ENCODE data around the gene EFNA4. TPM values are rescaled to one million over a fixed set of nuclear protein-coding genes. Genes with fewer than 3 reads are reported as not detected.

The EFNA4 gene
- total RNA-seq, 1 experiment from 2014 or later: 11.8 TPM

DNA sequence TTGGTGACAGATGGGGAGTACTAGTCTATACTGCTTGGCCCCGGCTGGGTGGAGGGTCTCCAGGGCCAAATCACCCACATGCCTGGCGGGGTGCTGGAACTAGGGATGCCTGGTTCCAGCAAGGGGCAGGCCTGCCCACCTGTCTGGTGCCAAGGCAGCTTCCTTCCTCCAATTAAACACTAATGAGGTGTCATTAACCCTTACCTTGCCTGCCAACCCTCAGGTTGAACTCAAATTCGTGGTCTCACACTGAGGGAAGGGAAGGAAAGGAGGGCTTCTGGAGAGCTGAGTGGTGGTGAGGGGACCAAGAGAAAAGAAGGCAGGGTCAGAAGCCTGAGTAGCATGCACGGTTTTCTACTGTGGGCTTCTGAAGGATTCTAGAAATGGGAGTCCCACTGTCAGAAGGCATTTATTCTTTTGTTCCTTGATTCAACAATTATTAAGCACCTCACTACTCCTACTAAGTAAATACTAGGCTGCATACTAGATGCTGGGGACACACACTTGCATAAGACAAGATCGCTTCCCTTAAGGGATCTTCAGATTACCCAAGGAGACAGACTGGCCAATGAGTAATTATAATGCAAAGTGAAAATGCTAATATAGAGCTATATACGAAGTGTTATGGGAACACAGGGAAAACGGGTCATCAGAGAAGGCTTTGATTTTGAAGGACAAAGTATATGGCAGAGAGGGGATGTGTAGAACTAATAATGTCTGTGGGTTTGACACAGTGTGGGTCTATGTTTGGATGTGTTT, 9.2 kb downstream of the EFNA4 start:
- Histone ChIP-seq H2BK20ac (ENCODE audit: low read depth, low read length, poor library complexity, severe bottlenecking) (no peak overlapping the region), H2BK12ac (ENCODE audit: insufficient read length, low read depth, low read length) (no peak overlapping the region), H2BK5ac (ENCODE audit: insufficient read length, low read length) (no peak overlapping the region), H3K23me2 (ENCODE audit: insufficient read length, low read depth, low read length, poor library complexity, severe bottlenecking) (peaks cover 9% of the 10 kb centered on the region), H4K8ac (replicated peaks; ENCODE audit: insufficient read length, low read depth, low read length) (no peak overlapping the region), H3K27ac (ENCODE audit: insufficient read length, low read depth, low read length) (no peak overlapping the region), H2BK120ac (ENCODE audit: low read depth, low read length, poor library complexity, severe bottlenecking) (no peak overlapping the region), H4K5ac (ENCODE audit: insufficient read length, low read depth, low read length) (no peak overlapping the region), H3K9ac (ENCODE audit: extremely low read depth, insufficient read length, low read length) (no peak overlapping the region), H2AK5ac (ENCODE audit: insufficient read length, low read length) (no peak overlapping the region), H3K4ac (ENCODE audit: low read depth, low read length) (no peak overlapping the region), H3K18ac (ENCODE audit: insufficient read length, low read depth, low read length) (no peak overlapping the region), H4K20me1 (ENCODE audit: control insufficient read depth, insufficient read depth, insufficient read length) (no peaks in the 10 kb centered on the region), H3K23ac (ENCODE audit: insufficient read length, low read depth, low read length) (no peak overlapping the region), H4K91ac (ENCODE audit: insufficient read length, low read depth, low read length) (no peak overlapping the region), H3K4me1 (ENCODE audit: insufficient read depth, low read length) (peaks cover 3% of the 10 kb centered on the region; the same call in 1 of the 2 replicates), H3T11ph (ENCODE audit: low read length) (no peak overlapping the region), H3K56ac (ENCODE audit: insufficient read length, low read depth, low read length) (no peak overlapping the region), H3K27me3 (ENCODE audit: insufficient read depth, low read length) (peaks cover 2% of the 10 kb centered on the region; the same call in 1 of the 2 replicates), H3K4me2 (ENCODE audit: insufficient read depth, insufficient read length, low read length) (no peak overlapping the region), H3K79me2 (ENCODE audit: insufficient read depth, low read length) (no peaks in the 10 kb centered on the region), H3K79me1 (ENCODE audit: insufficient read depth, low read depth, low read length, poor library complexity, severe bottlenecking) (no peaks in the 10 kb centered on the region), H2AFZ (ENCODE audit: low read length) (no peak overlapping the region), H2BK15ac (ENCODE audit: low read depth, low read length) (no peak overlapping the region), H3K9me3 (ENCODE audit: control insufficient read depth, low read depth, low read length) (no peaks in the 10 kb centered on the region), H3K14ac (ENCODE audit: insufficient read depth, low read length) (no peak overlapping the region)
- DNase-seq: no peak
- no peaks in the 10 kb centered on the region for H3K9me3 Mint-ChIP-seq
- H3K27me3 Mint-ChIP-seq (ENCODE audit: low read depth): peaks cover 53% of the 10 kb centered on the region
- H3K36me3 Mint-ChIP-seq (ENCODE audit: insufficient read depth in 1 of 3, low read depth in 3 of 3): peaks cover 5 to 14% (median 13%) of the 10 kb centered on the region in 3 experiments
- no peak for TF ChIP-seq CTCF (conservative IDR thresholded peaks at IDR 0.05)
- no CpG with 5 or more reads among the region's 7 CpGs for WGBS (ENCODE audit: extremely low coverage, insufficient read length, low lambda C conversion rate)
- H3K4me3 Mint-ChIP-seq: peak overlapping the region in 1 of 2 experiments; percentile 24; a peak in 1 of 5 replicates
- no peak overlapping the region; a peak in 1 of 7 replicates for H3K27ac Mint-ChIP-seq
- peaks cover 33 to 53% of the 10 kb centered on the region in 2 experiments for H3K4me1 Mint-ChIP-seq

Measured in H9 (cell line).